A549 (cell line): ENCODE measurements around the gene LRP4. TPM values are rescaled to one million over a fixed set of nuclear protein-coding genes. Genes with fewer than 3 reads are reported as not detected.
"Not testable (repeated sequence)": the region's sequence is repeated elsewhere in the genome, so short reads cannot be mapped to it uniquely, and the experiment has no call there.

Source experiments
- ATAC-seq, 2 experiments: fragments of 200-7000 bp in 1 of 2; fragments of >200 bp in 1 of 2; cut with Nextera tagmentation in 1 of 2; cut with Tn5 transposase in 1 of 2; 3 replicates each; pipeline versions ENCODE4 v1.8.0 to v1.9.1; 2018 to 2020; ENCODE audit warnings: mild to moderate bottlenecking in 1 of 2, moderate library complexity in 1 of 2
- CTCF ChIA-PET: fragments of 300-600 bp; sonication (Branson Sonifier 250); formaldehyde crosslinking; extraction: SDS; loops from one replicate; lab custom pipeline; 2021; ENCODE audit warnings: antibody characterized with exemption, inconsistent platforms; lab: Yijun Ruan, JAX
- POLR2A ChIA-PET: fragments of 350-600 bp; formaldehyde crosslinking; extraction: SDS; loops from one replicate; lab custom pipeline; 2021; ENCODE audit warnings: antibody characterized with exemption, inconsistent platforms; lab: Yijun Ruan, JAX
- DNase-seq, 2 experiments: peaks; one replicate each; pipeline versions ENCODE4 v3.0.0 to v3.0.0-alpha.2; 2011 to 2016; ENCODE audit warnings: low read depth in 1 of 2, low spot score in 1 of 2
- FAIRE-seq: peaks from 2 replicates; lab custom pipeline; 2011; peaks lifted over from hg19 to GRCh38; lab: Jason Lieb, UNC
- H3K27ac ChIP-seq, 2 experiments: fragments of >200 bp; sonication (Bioruptor Twin); formaldehyde crosslinking; 3 replicates each; pipeline ENCODE4 v1.5.1; 2016 to 2017
- H3K4me1 ChIP-seq: fragments of >200 bp; sonication (Bioruptor Twin); formaldehyde crosslinking; 3 replicates; pipeline ENCODE4 v1.6.1; 2016
- H3K4me2 ChIP-seq: fragments of >200 bp; sonication (Bioruptor Twin); formaldehyde crosslinking; 3 replicates; pipeline ENCODE4 v1.6.1; 2016
- H3K4me3 ChIP-seq: fragments of >200 bp; sonication (Bioruptor Twin); formaldehyde crosslinking; 3 replicates; pipeline ENCODE4 v1.5.1; 2016
- H3K9me3 ChIP-seq: fragments of >200 bp; sonication (Bioruptor Twin); formaldehyde crosslinking; 3 replicates; pipeline ENCODE4 v1.6.1; 2016
- CHD4 ChIP-seq: fragments of 200-600 bp; sonication (generic); IDR thresholded peaks from 2 replicates; pipeline ENCODE4 v1.6.1; 2016; ENCODE audit warnings: antibody characterized with exemption, mild to moderate bottlenecking, borderline replicate concordance
- FOSB ChIP-seq: fragments of 250-450 bp; sonication (Bioruptor Pico); IDR thresholded peaks from 2 replicates; pipeline ENCODE4 v1.5.0; 2020; ENCODE audit warnings: mild to moderate bottlenecking, moderate library complexity
- FOSL2 ChIP-seq, 2 experiments: fragments of 450-650 bp in 1 of 2; fragments of >200 bp in 1 of 2; sonication (Bioruptor Twin) in 1 of 2; formaldehyde crosslinking; IDR thresholded peaks; 2 replicates each; pipeline versions ENCODE4 v1.5.0 to v1.6.1; 2016 to 2020; ENCODE audit warnings: mild to moderate bottlenecking in 1 of 2, moderate library complexity in 1 of 2
- HOXB13 ChIP-seq: fragments of 250-450 bp; sonication (Bioruptor Pico); IDR thresholded peaks from 2 replicates; pipeline ENCODE4 v1.5.0; 2020; ENCODE audit warnings: low read depth, mild to moderate bottlenecking, moderate library complexity
- HOXB5 ChIP-seq: fragments of 250-450 bp; sonication (Bioruptor Pico); IDR thresholded peaks from 2 replicates; pipeline ENCODE4 v1.5.0; 2020; ENCODE audit warnings: mild to moderate bottlenecking, moderate library complexity
- POLR2AphosphoS2 ChIP-seq: conservative IDR thresholded peaks from 2 replicates; pipeline ENCODE4 v1.6.1; 2012; ENCODE audit warnings: low read length, improper control_type of control experiment, inconsistent platforms
- REST ChIP-seq: fragments of 200-600 bp; sonication (generic); IDR thresholded peaks from 2 replicates; pipeline ENCODE4 v1.6.1; 2016; ENCODE audit warnings: antibody characterized with exemption, mild to moderate bottlenecking, moderate library complexity
- RNF2 ChIP-seq: fragments of 200-600 bp; sonication (generic); IDR thresholded peaks from 2 replicates; pipeline ENCODE4 v1.6.1; 2016; ENCODE audit warnings: low read depth, mild to moderate bottlenecking, antibody characterized with exemption, moderate library complexity, borderline replicate concordance
- TP53 ChIP-seq: fragments of 250-450 bp; sonication (Bioruptor Pico); IDR thresholded peaks from 2 replicates; pipeline ENCODE4 v1.5.0; 2021; ENCODE audit warnings: mild to moderate bottlenecking, moderate library complexity
- ZFP36 ChIP-seq: fragments of 450-650 bp; IDR thresholded peaks from 2 replicates; pipeline ENCODE4 v1.6.1; 2014; ENCODE audit warnings: borderline replicate concordance; ENCODE audit not compliant: partially characterized antibody
- ZNF302 ChIP-seq: fragments of 250-450 bp; sonication (Bioruptor Pico); IDR thresholded peaks from 2 replicates; pipeline ENCODE4 v1.9.0; 2021; ENCODE audit warnings: inconsistent platforms, mild to moderate bottlenecking, moderate library complexity
- WGBS: methylation state at CpG from one replicate; pipeline ENCODE4 v1.1.6; 2017; ENCODE audit errors: missing lambda C conversion rate; 5-methylcytosine and 5-hydroxymethylcytosine counted together
- polyA plus RNA-seq, 4 experiments: library from polyadenylated mRNA; depleted of rRNA in 3 of 4; stranded (reverse); fragments of >200 nt; fragmentation: RNase III in 1 of 4; extraction: RNeasy Plus Mini Kit Qiagen cat#74134 plus additional on column Dnase treatment in 1 of 4; gene quantifications; 2 replicates in 3 of 4; 3 replicates in 1 of 4; pipeline ENCODE4 v1.2.3, GENCODE V29; 2011 to 2017
- TF ChIP-seq, protein P1 (sequence below): IDR thresholded peaks from 2 replicates; pipeline ENCODE4 v1.6.1; 2012
- TF ChIP-seq, protein P2 (sequence below): fragments of 150-350 bp; IDR thresholded peaks from 2 replicates; pipeline ENCODE4 v1.6.1; 2014; ENCODE audit warnings: low read depth, mild to moderate bottlenecking, low read length

LRP4 gene
- polyA plus RNA-seq, 2 of the 4 experiments (the other 2 are of a cell fraction), result 4.0 to 6.4 TPM

DNA sequence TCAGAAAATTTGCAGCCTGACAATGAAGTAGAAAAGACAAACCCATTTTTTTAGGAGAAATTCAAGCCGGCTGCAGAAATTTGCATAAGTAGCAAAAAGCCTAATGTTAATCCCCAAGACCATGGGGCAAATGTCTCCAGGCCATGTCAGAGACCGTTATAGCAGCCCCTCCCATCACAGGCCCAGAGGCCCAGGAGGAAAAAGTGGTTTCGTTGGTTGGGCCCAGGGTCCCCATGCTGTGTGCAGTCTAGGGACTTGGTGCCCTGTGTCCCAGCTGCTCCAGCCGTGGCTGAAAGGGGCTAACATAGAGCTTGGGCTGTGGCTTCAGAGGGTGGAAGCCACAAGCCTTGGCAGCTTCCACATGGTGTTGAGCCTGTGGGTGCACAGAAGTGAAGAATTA lies 9.6 kb upstream of the LRP4 start:
- POLR2A ChIA-PET, FAIRE-seq, H3K4me3 ChIP-seq, H3K9me3 ChIP-seq, H3K27ac ChIP-seq, ATAC-seq, H3K4me2 ChIP-seq, DNase-seq: not testable (repeated sequence)
- peaks cover 16% of the 10 kb centered on the region for H3K4me1 ChIP-seq
- CTCF ChIA-PET, result interaction anchor here (1.1 to 3.2 kb wide), 2 partner anchors 8 to 225 kb away, joined by 4 to 17 read pairs; no protein-coding TSS in a partner anchor
- 69% methylated on average over 4 of the region's 4 CpGs for whole genome bisulfite sequencing
- TF ChIP-seq ZFP36, result peak; percentile 38

DNA sequence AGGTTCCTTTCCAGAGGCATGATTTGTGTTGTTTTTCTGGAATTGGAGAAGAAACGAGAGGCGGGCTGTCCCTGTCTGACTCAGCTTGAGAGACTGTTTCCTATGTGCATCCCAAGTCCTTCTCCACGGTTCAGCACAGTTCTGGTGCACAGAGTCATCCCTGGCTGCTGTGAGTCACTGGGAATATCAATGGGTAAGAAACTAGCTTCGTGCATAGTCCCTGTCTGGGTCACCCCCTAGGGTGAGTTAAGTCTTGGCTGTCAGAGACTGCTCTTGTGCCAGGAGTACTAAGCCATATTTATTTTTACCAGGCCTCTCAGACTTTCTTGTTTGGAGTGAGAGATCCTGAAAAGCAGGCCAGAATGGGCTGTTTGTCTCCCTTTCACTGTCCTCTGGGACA lies 2.4 kb upstream of the LRP4 start:
- H3K4me2 ChIP-seq, result peak overlapping the region; percentile 36
- peaks cover 18% of the 10 kb centered on the region for H3K4me1 ChIP-seq
- FAIRE-seq (no peak), ATAC-seq (peak; percentile 54 to 58), DNase-seq (peak; percentile 63 to 74)
- no peaks in the 10 kb centered on the region for H3K9me3 ChIP-seq
- H3K27ac ChIP-seq, result peak overlapping the region; percentile 41 to 64; a peak in 4 of 6 replicates
- ChIA-PET POLR2A (interaction anchor here (1.0 kb wide), 1 partner anchor 16 kb away, joined by 4 read pairs; the partner anchor contains the start of gene CSTPP1), CTCF (interaction anchor here (0.8 to 3.2 kb wide), 10 partner anchors 9 to 434 kb away, joined by 3 to 34 read pairs (median 4); no protein-coding TSS in a partner anchor)
- TF ChIP-seq RNF2, result no peak
- TF ChIP-seq FOSL2 (IDR thresholded peaks at IDR 0.05), result no peak
- peak; percentile 53 for TF ChIP-seq FOSL2 (CRISPR knock-in tag; IDR thresholded peaks at IDR 0.05)
- TF ChIP-seq, protein P1, sequence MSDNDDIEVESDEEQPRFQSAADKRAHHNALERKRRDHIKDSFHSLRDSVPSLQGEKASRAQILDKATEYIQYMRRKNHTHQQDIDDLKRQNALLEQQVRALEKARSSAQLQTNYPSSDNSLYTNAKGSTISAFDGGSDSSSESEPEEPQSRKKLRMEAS, result no peak
- no peak for TF ChIP-seq TP53 (CRISPR knock-in tag)
- 17% methylated on average over 4 of the region's 4 CpGs for WGBS
- H3K4me3 ChIP-seq, result no peak overlapping the region

DNA sequence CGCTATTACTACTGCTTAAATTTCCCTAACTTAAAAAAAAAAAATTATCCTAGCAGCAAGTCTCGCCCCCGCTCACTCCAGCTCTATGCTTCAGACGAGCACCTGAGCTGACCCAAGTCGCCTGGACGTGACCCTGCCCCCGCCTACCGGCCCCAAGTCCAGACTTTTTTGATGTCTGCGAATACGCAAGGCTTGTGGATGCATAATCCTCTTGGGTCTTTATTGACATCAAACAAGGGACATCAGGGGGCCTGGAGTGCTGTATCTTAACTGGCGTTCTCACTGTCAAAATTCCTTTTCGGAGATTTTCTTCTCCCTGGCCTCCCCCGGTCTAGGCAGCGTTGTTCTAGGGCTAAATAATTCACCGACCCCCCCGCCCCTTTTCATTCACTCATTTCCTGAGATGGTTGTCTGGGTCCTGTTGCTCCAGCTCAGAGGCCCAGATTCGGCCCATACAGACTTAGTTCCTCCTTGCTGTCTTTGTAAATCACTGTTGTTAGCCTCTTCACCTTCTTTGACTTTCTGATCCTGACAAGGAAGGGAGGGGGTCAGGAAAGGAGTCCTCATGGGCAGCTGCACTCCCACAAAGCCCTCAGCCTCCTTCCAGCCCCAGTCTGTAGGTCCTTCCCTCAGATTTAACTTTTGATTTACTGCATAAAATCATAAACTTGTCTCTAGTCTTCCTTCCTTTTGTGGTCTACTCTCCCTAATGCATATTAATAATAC lies 601 bp upstream of the LRP4 start:
- FAIRE-seq, result no peak
- H3K4me3 ChIP-seq, result peak overlapping the region; percentile 55
- TF ChIP-seq REST, result no peak
- no peak for TF ChIP-seq CHD4
- no peak for TF ChIP-seq TP53 (CRISPR knock-in tag)
- no peak for TF ChIP-seq HOXB5 (CRISPR knock-in tag)
- no peak for TF ChIP-seq POLR2AphosphoS2
- no peak for TF ChIP-seq HOXB13 (CRISPR knock-in tag)
- no peak for TF ChIP-seq FOSB (CRISPR knock-in tag)
- no peak for TF ChIP-seq ZNF302 (CRISPR knock-in tag)
- TF ChIP-seq, protein P2, sequence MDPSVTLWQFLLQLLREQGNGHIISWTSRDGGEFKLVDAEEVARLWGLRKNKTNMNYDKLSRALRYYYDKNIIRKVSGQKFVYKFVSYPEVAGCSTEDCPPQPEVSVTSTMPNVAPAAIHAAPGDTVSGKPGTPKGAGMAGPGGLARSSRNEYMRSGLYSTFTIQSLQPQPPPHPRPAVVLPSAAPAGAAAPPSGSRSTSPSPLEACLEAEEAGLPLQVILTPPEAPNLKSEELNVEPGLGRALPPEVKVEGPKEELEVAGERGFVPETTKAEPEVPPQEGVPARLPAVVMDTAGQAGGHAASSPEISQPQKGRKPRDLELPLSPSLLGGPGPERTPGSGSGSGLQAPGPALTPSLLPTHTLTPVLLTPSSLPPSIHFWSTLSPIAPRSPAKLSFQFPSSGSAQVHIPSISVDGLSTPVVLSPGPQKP, result no peak
- TF ChIP-seq, all 56 proteins: peak for 0
- ATAC-seq (peak in 1 of 2 experiments; percentile 2; a peak in 1 of 6 replicates), DNase-seq (no peak)
- H3K27ac ChIP-seq, result peak overlapping the region; percentile 68 to 85
- peak overlapping the region; percentile 96 for H3K4me2 ChIP-seq
- H3K4me1 ChIP-seq, result peaks cover 21% of the 10 kb centered on the region
- 28% methylated on average over 17 of the region's 17 CpGs for WGBS
- POLR2A ChIA-PET, result interaction anchor here (1.3 kb wide), 1 partner anchor 18 kb away, joined by 7 read pairs; the partner anchor contains the start of gene CSTPP1
- no peaks in the 10 kb centered on the region for H3K9me3 ChIP-seq
- CTCF ChIA-PET, result interaction anchor here (0.6 to 3.2 kb wide), 13 partner anchors 11 to 244 kb away, joined by 3 to 34 read pairs (median 4); partner anchors contain the start of gene CSTPP1
